ENCODE data around the gene TTC7B.

The TTC7B gene

GRCh38 chr14:90583916-90584605, 232.2 kb downstream of the TTC7B start:
- no peaks in the 10 kb centered on the region for H3K36me3 ChIP-seq (ENCODE audit: insufficient read depth)
- no peaks in the 10 kb centered on the region for H3K4me1 ChIP-seq (ENCODE audit: low read depth, poor library complexity, severe bottlenecking)
- H3K9ac ChIP-seq: no peak overlapping the region
- no peaks in the 10 kb centered on the region for H3K79me2 ChIP-seq (ENCODE audit: insufficient read depth, low read depth)
- H3K27ac ChIP-seq: no peak overlapping the region
- H4K20me1 ChIP-seq (ENCODE audit: insufficient read depth): no peaks in the 10 kb centered on the region
- H3K4me3 ChIP-seq (IDR thresholded peaks at IDR 0.05; ENCODE audit: insufficient read depth, low read depth, low read length): no peak overlapping the region
- no peak overlapping the region for H3K4me2 ChIP-seq
- no peak overlapping the region for H2AFZ ChIP-seq (ENCODE audit: low read depth)
- TF ChIP-seq CTCF (conservative IDR thresholded peaks at IDR 0.05; ENCODE audit: low read depth, low read length): no peak
- no peaks in the 10 kb centered on the region for H3K27me3 ChIP-seq (ENCODE audit: insufficient read depth, low read depth)

- Histone ChIP-seq H3K4me3 (IDR thresholded peaks at IDR 0.05; ENCODE audit: insufficient read depth, low read depth, low read length) (no peak overlapping the region), H3K27ac (no peak overlapping the region), H3K27me3 (ENCODE audit: insufficient read depth, low read depth) (no peaks in the 10 kb centered on the region), H3K79me2 (ENCODE audit: insufficient read depth, low read depth) (no peaks in the 10 kb centered on the region), H3K36me3 (ENCODE audit: insufficient read depth) (no peaks in the 10 kb centered on the region), H3K4me1 (ENCODE audit: low read depth, poor library complexity, severe bottlenecking) (no peaks in the 10 kb centered on the region), H3K9ac (no peak overlapping the region), H3K4me2 (no peak overlapping the region), H2AFZ (ENCODE audit: low read depth) (no peak overlapping the region), H4K20me1 (ENCODE audit: insufficient read depth) (no peaks in the 10 kb centered on the region)
- TF ChIP-seq CTCF (conservative IDR thresholded peaks at IDR 0.05; ENCODE audit: low read depth, low read length): no peak
These were observed 232.8 kb downstream of the TTC7B start for GRCh38 chr14:90583427-90583826.

GRCh38 chr14:90582166-90582565, 234.1 kb downstream of the TTC7B start:
- Histone ChIP-seq H3K4me2 (no peak overlapping the region), H3K36me3 (ENCODE audit: insufficient read depth) (no peaks in the 10 kb centered on the region), H3K4me3 (IDR thresholded peaks at IDR 0.05; ENCODE audit: insufficient read depth, low read depth, low read length) (no peak overlapping the region), H3K27ac (no peak overlapping the region), H3K27me3 (ENCODE audit: insufficient read depth, low read depth) (no peaks in the 10 kb centered on the region), H3K79me2 (ENCODE audit: insufficient read depth, low read depth) (no peaks in the 10 kb centered on the region), H2AFZ (ENCODE audit: low read depth) (no peak overlapping the region), H3K9ac (no peak overlapping the region), H3K4me1 (ENCODE audit: low read depth, poor library complexity, severe bottlenecking) (no peaks in the 10 kb centered on the region), H4K20me1 (ENCODE audit: insufficient read depth) (no peaks in the 10 kb centered on the region)
- no peak for TF ChIP-seq CTCF (conservative IDR thresholded peaks at IDR 0.05; ENCODE audit: low read depth, low read length)

GRCh38 chr14:90581745-90582144, 234.5 kb downstream of the TTC7B start:
- H3K4me1 ChIP-seq (ENCODE audit: low read depth, poor library complexity, severe bottlenecking): no peaks in the 10 kb centered on the region
- no peak overlapping the region for H3K4me2 ChIP-seq
- no peaks in the 10 kb centered on the region for H3K27me3 ChIP-seq (ENCODE audit: insufficient read depth, low read depth)
- no peak overlapping the region for H2AFZ ChIP-seq (ENCODE audit: low read depth)
- H4K20me1 ChIP-seq (ENCODE audit: insufficient read depth): no peaks in the 10 kb centered on the region
- no peak overlapping the region for H3K27ac ChIP-seq
- no peaks in the 10 kb centered on the region for H3K79me2 ChIP-seq (ENCODE audit: insufficient read depth, low read depth)
- H3K36me3 ChIP-seq (ENCODE audit: insufficient read depth): no peaks in the 10 kb centered on the region
- no peak overlapping the region for H3K4me3 ChIP-seq (IDR thresholded peaks at IDR 0.05; ENCODE audit: insufficient read depth, low read depth, low read length)
- no peak for TF ChIP-seq CTCF (conservative IDR thresholded peaks at IDR 0.05; ENCODE audit: low read depth, low read length)
- no peak overlapping the region for H3K9ac ChIP-seq

Measured in KMS-11 (cell line).